NCI-H2196 treated with DMSO at 0.1 percent for 48 hours (cell line): ENCODE measurements around the gene RBM3.
A peak's percentile ranks its signal among the peaks of the same experiment; 100 is the strongest.
"Not testable (repeated sequence)": the region's sequence is repeated elsewhere in the genome, so short reads cannot be mapped to it uniquely, and the experiment has no call there.

Experiments
- DNase-seq: peaks from one replicate; lab custom pipeline; 2025; ENCODE audit not compliant: unreplicated experiment; lab: John Stamatoyannopoulos, UW

The RBM3 gene

DNA sequence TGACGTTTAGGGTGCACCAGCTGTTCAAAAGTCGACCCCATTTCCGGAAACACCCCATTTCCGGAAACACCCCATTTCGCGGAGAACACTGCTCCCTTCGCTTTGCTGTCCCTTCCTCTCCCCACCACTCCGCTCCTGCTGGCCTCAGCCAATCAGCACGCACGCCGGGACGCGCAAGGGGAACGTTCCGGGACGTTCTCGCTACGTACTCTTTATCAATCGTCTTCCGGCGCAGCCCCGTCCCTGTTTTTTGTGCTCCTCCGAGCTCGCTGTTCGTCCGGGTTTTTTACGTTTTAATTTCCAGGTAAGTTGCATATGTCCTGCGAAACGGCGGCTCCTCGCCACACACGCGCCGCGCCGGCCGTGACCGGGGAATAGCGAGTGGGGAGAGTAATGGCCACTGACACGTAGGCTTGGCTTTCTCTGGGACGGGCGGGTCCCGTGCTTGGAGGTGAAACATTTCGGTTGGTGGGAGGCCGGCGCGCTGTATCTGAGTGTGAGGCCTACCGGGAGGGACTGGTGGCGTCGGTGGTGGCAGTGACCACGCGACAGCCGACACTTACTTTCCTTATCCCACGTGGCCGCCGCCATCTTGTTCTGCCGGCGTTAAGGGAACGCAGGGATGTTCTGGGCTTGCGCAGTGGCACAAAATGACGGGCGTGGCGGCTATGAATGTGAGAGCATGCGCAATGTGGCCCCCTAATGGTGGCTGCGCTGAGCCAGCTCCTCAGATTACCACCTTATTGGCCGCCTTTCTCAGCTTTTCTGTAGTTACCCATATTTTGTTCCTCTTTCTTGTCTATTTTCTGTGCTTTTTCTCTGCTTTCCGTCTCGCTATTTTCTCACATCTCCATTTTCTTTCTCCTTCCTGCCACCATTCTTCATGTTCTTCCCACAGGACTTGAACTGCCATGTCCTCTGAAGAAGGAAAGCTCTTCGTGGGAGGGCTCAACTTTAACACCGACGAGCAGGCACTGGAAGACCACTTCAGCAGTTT, at the start of gene RBM3:
Gene RBM3, plus strand, starts transcription at position 215 of the 997 bp plus-strand sequence. Its CDS starts 697 bp downstream, at position 912.
- DNase-seq: peak; percentile 70

GRCh38 chrX:48525853-48526252, 48.4 kb upstream of the RBM3 start:
- not testable (repeated sequence) for DNase-seq

DNA sequence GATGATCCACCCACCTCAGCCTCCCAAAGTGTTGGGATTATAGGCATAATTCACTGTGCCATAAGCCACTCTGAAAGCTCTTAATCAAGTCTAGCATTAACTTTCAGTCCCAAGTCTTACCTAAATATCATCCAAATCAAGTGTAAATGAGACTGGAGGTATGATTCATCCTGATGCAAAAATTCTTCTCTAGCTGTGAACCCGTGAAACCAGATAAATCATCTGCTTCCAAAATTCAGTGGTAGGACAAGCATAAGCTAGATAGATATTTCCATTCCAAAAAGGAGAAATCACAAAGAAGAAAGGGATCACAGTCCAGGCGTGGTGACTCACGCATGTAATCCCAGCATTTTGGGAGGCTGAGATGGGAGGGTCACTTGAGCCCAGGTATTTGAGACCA, 43.5 kb upstream of the RBM3 start:
- DNase-seq: no peak

DNA sequence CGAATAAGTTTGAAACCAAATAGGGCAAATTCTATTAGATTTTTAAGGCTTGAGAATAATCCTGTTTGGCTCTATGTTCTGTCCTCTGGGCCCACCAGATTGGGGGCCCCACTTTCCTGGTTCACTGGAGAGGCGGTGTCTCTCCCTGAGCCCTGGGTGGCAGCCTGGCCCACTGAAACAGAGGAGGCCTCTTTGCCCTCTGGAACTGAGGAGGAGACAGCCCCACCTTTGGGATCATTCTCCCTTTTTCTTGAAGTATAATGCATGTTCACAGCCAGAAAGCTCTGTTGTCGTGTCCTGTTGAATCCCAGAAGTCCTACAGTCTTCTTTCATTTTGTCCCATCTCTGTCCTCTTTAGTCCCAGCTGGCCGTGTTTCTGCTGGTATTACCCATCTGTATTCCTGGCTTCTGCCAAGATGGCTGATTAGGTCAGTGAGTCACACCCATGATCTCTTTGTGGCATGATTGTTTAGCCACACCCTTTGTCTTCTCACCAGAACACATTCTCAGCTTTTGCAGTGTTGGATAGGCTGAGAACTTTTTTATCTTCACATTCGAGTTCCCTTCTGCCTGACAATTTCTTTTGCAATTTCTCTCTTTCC, 42.8 kb upstream of the RBM3 start:
- no peak for DNase-seq

- DNase-seq: no peak
These were observed 42.1 kb upstream of the RBM3 start for GRCh38 chrX:48532161-48532560.

- DNase-seq: no peak
These were observed 41.1 kb upstream of the RBM3 start for GRCh38 chrX:48533165-48533564.

- DNase-seq: no peak
These were observed 35.5 kb upstream of the RBM3 start for GRCh38 chrX:48538641-48539344.

DNA sequence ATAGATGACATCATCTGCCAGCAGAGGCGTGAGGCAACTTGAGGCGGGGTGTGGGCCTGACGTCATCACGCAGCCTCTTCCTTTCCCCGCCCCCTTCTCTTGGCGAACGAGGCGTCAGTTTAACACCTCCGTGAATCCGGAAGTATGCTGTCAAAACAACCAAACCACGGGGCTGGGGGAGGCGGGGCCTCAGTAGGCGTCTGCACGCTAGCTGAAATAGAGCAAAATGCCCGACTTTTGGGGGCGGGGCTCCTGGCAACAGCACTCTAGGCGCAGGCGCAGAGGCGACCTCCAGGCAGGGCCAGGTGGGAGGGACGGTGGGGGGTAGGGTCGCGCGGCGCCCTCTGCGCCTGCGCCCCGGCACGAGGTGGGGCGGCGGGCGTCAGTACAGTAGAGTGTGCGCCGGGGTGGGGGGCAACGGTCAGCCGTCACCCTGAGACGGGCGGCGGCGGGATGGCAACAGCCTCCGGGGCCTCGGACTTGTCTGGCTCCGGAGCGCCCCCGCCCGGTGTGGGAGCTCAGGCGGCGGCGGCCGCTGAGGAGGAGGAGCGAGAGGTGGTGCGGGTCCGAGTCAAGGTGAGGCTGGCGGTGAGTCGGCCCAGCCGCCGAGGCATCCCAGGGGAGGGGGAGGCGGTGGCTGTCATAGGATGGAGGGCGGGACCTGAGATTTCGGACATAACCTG, 34.8 kb upstream of the RBM3 start, which contains the start of gene TBC1D25:
Gene TBC1D25, plus strand, starts transcription at position 370 of the 683 bp plus-strand sequence. Its CDS starts 84 bp downstream, at position 454.
- DNase-seq: peak; percentile 85

GRCh38 chrX:48540028-48540375, 34.3 kb upstream of the RBM3 start:
- DNase-seq: no peak

- no peak for DNase-seq
These were observed 33.8 kb upstream of the RBM3 start for GRCh38 chrX:48540480-48540879.

DNA sequence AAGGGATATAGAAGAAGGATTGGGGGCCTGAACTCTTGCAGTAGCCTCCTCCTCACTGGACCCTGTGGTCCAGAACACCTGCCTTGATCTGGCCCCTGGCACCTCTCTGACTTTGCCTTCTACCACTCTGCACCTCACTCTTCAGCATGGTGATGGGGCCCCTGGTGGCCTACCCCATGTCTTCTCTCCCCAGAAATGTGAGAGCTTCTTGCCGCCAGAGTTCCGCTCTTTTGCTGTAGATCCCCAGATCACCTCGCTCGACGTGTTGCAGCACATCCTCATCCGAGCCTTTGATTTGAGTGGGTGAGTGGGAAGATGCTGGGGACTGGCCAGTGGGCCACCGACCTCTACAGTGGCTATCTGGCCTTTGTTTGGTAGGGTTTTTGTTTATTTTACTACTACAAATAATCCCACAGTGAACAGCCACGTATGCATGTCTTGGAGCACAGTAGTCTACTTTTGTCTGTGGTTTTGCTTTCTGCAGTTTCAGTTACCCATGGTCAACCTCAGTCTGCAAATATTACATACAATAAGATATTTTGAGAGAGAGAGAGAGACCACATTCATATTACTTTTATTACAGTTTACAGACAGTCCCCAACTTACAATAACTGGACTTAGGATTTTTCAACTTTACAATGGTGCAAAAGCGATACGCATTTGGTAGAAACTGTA, 33.0 kb upstream of the RBM3 start:
- no peak for DNase-seq

DNA sequence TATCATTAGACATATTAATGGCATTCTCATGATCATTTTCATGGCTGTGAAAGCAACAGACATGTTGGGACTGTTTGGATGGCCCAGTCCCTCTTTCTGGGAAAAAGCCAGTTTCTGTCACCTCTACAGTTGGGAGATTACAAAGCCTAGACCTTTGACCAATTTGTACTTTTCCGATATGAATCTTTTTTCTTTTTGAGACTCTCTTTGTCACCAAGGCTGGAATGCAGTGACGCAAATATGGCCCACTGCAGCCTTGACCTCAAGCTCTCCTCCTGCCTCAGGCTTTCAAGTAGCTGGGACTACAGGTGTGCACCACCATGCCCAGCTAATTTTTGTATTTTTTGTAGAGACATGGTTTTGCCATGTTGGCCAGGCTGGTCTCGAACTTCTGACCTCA, 25.4 kb upstream of the RBM3 start:
- no peak for DNase-seq

- DNase-seq: not testable (repeated sequence)
These were observed 18.5 kb upstream of the RBM3 start for GRCh38 chrX:48555731-48556325.

DNA sequence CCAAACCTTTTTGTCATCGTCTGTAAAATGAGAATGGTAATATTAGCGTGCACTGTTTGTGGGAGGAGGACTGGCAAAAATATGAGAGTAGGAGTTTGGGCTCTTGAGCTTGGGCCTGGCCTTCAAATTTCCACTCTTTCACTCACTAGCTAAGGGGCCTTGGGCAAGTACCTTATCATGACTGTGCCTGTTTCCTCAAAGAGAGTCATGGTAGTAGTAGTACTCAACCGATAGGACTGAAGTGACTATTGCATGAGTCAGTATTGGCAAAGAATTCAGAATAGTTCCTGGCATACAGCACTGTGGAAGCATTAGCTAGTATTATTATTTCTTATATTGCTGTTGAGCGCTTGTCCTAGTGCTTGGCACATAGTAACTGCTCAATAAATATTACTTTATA, 16.0 kb upstream of the RBM3 start:
- no peak for DNase-seq

DNA sequence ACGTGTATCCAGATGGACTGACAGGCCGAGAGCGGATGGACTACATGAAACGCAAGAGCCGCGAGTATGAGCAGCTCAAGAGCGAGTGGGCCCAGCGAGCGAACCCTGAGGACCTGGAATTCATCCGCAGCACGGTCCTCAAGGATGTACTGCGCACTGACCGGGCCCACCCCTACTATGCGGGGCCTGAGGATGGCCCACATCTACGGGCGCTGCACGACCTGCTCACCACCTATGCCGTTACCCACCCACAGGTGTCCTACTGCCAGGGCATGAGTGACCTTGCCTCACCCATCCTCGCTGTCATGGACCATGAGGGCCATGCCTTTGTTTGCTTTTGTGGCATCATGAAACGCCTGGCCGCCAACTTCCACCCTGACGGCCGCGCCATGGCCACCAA, 14.6 kb upstream of the RBM3 start:
- DNase-seq: no peak

DNA sequence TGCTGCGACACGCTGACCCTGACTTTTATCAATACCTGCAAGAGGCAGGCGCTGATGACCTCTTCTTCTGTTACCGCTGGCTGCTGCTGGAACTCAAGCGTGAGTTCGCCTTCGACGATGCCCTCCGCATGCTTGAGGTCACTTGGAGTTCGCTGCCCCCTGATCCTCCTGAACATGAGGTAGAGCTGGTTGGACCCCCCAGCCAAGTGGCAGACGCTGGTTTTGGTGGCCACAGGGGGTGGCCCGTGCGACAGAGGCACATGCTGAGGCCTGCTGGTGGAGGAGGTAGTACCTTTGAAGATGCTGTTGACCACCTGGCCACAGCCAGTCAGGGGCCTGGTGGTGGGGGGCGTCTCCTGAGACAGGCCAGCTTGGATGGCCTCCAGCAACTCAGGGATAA, 14.2 kb upstream of the RBM3 start:
- no peak for DNase-seq

DNA sequence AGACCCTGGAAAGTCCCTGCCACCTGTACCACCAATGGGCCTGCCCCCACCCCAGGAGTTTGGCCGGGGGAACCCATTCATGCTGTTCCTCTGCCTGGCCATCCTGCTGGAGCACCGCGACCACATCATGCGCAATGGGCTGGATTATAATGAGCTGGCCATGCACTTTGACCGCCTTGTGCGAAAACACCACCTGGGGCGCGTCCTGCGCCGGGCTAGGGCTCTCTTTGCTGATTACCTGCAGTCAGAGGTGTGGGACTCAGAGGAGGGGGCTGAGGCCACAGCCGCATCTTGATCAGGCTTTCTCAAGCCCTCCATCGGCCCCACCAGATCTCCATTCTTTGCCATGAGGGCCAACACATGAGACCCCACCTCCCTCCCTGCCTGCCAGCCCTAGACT, 13.6 kb upstream of the RBM3 start:
- no peak for DNase-seq

GRCh38 chrX:48569958-48570357, 4.3 kb upstream of the RBM3 start:
- DNase-seq: no peak

- DNase-seq: peak; percentile 63
These were observed 504 bp upstream of the RBM3 start for GRCh38 chrX:48573690-48574269.

DNA sequence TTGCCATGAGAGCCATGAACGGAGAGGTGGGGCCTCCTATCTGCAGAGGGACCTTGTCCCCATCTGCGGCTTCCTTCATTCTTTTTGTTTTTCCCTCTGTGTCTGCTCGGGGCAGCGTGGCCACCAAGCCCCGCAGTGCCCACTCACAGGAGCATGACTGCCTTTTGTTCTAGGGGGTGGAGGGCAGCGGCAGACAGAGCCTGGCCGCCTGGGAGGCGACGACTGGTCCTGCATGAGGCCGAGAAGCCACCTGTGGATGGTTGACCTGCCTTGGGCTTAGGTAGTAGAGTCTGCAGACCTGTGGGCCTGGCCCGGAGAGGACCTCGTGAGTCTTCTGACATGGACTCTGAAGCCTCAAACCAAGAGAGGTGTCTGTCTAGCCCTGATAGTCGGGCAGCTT, 1.4 kb downstream of the RBM3 start:
- no peak for DNase-seq
